Measurements from ENCODE around the gene DNAH14.

The DNAH14 gene

DNA sequence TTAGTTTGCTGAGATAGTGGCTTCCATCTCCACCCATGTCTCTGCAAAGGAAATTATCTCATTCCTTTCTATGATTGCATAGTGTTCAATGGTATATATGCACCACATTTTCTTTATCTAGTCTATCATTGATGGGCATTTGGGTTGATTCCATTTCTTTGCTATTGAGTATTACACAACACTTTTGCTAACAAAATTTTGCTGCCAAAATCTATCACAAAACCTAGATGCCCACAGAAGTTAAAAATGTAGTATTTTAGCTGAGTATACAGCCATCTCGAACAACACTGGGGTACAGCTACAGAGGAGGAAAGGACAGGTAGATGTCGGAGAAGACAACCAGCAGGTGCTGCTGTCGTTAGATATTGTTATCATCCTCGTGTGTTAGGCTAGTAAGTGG lies 430.6 kb downstream of the DNAH14 start:
- no peak overlapping the region for H3K4me2 ChIP-seq (ENCODE audit: low read length)
- H3K9me3 ChIP-seq (replicated peaks; ENCODE audit: low read length), result no peaks in the 10 kb centered on the region
- H3K27me3 ChIP-seq (ENCODE audit: control insufficient read depth, insufficient read depth, low read length), result no peaks in the 10 kb centered on the region
- H3K4me3 ChIP-seq (ENCODE audit: low read length), result no peak overlapping the region
- H3K4me1 ChIP-seq (ENCODE audit: control insufficient read depth, insufficient read depth, low read length), result no peaks in the 10 kb centered on the region
- H3K36me3 ChIP-seq (ENCODE audit: insufficient read depth, low read length), result no peaks in the 10 kb centered on the region
- no peak overlapping the region for H3K9ac ChIP-seq (ENCODE audit: low read depth, low read length)

DNA sequence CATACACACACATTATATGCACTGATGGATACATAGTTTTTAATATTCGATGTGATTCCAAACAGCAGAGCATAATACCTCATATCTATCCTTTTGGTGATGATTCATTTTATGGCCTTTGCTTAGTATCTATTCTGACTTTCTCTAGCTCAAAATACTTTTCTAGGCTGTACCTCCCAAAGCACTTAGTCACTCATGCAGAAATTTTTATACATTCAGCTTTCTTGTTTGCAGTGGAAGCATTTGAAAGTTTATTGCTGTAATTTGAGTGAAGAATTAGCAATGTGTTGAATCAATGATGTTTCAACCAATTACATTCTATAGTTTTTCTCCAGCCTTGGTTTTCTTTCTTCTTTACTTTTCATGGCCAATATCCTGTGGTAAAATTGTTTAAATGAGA lies 431.7 kb downstream of the DNAH14 start:
- H3K36me3 ChIP-seq (ENCODE audit: insufficient read depth, low read length), result no peaks in the 10 kb centered on the region
- H3K4me3 ChIP-seq (ENCODE audit: low read length), result no peak overlapping the region
- H3K9ac ChIP-seq (ENCODE audit: low read depth, low read length), result no peak overlapping the region
- no peaks in the 10 kb centered on the region for H3K27me3 ChIP-seq (ENCODE audit: control insufficient read depth, insufficient read depth, low read length)
- H3K4me1 ChIP-seq (ENCODE audit: control insufficient read depth, insufficient read depth, low read length), result no peaks in the 10 kb centered on the region
- H3K4me2 ChIP-seq (ENCODE audit: low read length), result no peak overlapping the region
- H3K9me3 ChIP-seq (replicated peaks; ENCODE audit: low read length), result no peaks in the 10 kb centered on the region

- no peaks in the 10 kb centered on the region for H3K9me3 ChIP-seq (replicated peaks; ENCODE audit: low read length)
Measured at GRCh38 chr1:225362805-225363204, 433.3 kb downstream of the DNAH14 start.

DNA sequence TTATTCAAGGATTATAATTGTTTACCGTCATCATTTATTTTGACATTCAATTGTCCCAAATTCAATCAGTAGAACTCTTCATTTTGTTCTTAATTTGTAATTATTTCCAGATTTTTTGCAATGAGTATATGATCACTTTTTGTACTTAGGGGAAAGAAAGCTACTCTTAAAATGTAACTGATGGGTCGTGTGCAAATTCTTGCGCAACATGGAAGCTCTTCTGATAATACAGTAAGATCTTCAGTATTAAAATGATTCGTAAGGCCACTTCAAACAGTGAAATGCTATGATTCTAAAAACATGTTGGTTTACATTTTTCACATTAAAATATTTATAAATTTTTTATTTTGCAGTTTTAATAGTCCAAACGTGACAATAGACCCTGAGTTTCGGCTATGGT lies 435.0 kb downstream of the DNAH14 start:
- Histone ChIP-seq H3K36me3 (ENCODE audit: insufficient read depth, low read length) (no peaks in the 10 kb centered on the region), H3K9ac (ENCODE audit: low read depth, low read length) (no peak overlapping the region), H3K4me2 (ENCODE audit: low read length) (no peak overlapping the region), H3K27me3 (ENCODE audit: control insufficient read depth, insufficient read depth, low read length) (no peaks in the 10 kb centered on the region), H3K4me3 (ENCODE audit: low read length) (no peak overlapping the region), H3K4me1 (ENCODE audit: control insufficient read depth, insufficient read depth, low read length) (no peaks in the 10 kb centered on the region), H3K9me3 (replicated peaks; ENCODE audit: low read length) (no peaks in the 10 kb centered on the region)

More at GRCh38 chr1:225362805-225363204, 433.3 kb downstream of the DNAH14 start:
- H3K4me3 ChIP-seq (ENCODE audit: low read length), result no peak overlapping the region
- no peak overlapping the region for H3K9ac ChIP-seq (ENCODE audit: low read depth, low read length)
- H3K4me2 ChIP-seq (ENCODE audit: low read length), result no peak overlapping the region
- H3K4me1 ChIP-seq (ENCODE audit: control insufficient read depth, insufficient read depth, low read length), result no peaks in the 10 kb centered on the region
- no peaks in the 10 kb centered on the region for H3K36me3 ChIP-seq (ENCODE audit: insufficient read depth, low read length)
- H3K27me3 ChIP-seq (ENCODE audit: control insufficient read depth, insufficient read depth, low read length), result no peaks in the 10 kb centered on the region

DNA sequence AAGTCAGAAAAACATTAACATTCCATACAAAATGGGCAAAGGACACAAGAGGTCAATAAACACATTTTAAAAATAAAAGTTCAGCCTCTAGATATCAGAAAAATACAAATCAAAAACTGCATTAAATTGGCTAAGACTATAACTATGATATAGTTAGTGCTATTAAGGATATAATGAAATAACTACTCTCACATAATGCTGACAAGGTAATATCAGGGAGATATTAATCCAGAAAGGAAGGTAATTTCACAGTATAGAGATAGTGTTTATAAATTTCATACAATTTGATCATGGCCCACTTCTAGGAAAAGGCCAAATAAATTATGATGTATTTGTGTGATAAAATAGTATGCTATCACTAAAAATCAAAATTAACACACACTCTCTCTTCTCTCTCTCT lies 436.5 kb downstream of the DNAH14 start:
- no peak overlapping the region for H3K4me2 ChIP-seq (ENCODE audit: low read length)
- no peak overlapping the region for H3K9ac ChIP-seq (ENCODE audit: low read depth, low read length)
- H3K9me3 ChIP-seq (replicated peaks; ENCODE audit: low read length), result no peaks in the 10 kb centered on the region
- no peaks in the 10 kb centered on the region for H3K4me1 ChIP-seq (ENCODE audit: control insufficient read depth, insufficient read depth, low read length)
- no peaks in the 10 kb centered on the region for H3K27me3 ChIP-seq (ENCODE audit: control insufficient read depth, insufficient read depth, low read length)
- no peaks in the 10 kb centered on the region for H3K36me3 ChIP-seq (ENCODE audit: insufficient read depth, low read length)
- H3K4me3 ChIP-seq (ENCODE audit: low read length), result no peak overlapping the region

DNA sequence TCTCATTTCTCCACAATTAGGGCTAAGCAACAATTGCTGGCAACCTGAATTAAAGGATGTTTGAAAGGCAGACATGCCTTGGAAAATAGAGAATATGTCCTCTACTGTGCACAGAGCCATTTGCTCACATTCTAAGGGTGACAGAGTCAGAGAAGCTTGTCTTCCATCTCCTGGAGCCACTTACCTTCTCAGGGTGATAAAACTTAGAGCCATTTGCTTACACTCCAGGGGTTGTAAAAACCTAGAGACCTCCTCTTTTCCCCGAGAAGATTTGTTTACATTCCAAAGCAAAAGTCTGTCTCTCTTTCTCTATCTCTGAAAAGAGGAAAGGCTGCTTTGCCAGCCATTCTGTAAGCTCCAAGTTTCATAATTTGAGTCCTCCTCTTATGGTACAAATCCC lies 437.1 kb downstream of the DNAH14 start:
- H3K36me3 ChIP-seq (ENCODE audit: insufficient read depth, low read length), result no peaks in the 10 kb centered on the region
- H3K9ac ChIP-seq (ENCODE audit: low read depth, low read length), result no peak overlapping the region
- H3K27me3 ChIP-seq (ENCODE audit: control insufficient read depth, insufficient read depth, low read length), result no peaks in the 10 kb centered on the region
- no peaks in the 10 kb centered on the region for H3K9me3 ChIP-seq (replicated peaks; ENCODE audit: low read length)
- no peak overlapping the region for H3K4me2 ChIP-seq (ENCODE audit: low read length)
- H3K4me1 ChIP-seq (ENCODE audit: control insufficient read depth, insufficient read depth, low read length), result no peaks in the 10 kb centered on the region
- H3K4me3 ChIP-seq (ENCODE audit: low read length), result no peak overlapping the region

- no peak overlapping the region for H3K9ac ChIP-seq (ENCODE audit: low read depth, low read length)
- no peaks in the 10 kb centered on the region for H3K9me3 ChIP-seq (replicated peaks; ENCODE audit: low read length)
- no peaks in the 10 kb centered on the region for H3K4me1 ChIP-seq (ENCODE audit: control insufficient read depth, insufficient read depth, low read length)
- H3K4me3 ChIP-seq (ENCODE audit: low read length), result no peak overlapping the region
- no peaks in the 10 kb centered on the region for H3K36me3 ChIP-seq (ENCODE audit: insufficient read depth, low read length)
- H3K27me3 ChIP-seq (ENCODE audit: control insufficient read depth, insufficient read depth, low read length), result no peaks in the 10 kb centered on the region
- H3K4me2 ChIP-seq (ENCODE audit: low read length), result no peak overlapping the region
Measured at GRCh38 chr1:225368036-225368552, 438.6 kb downstream of the DNAH14 start.

DNA sequence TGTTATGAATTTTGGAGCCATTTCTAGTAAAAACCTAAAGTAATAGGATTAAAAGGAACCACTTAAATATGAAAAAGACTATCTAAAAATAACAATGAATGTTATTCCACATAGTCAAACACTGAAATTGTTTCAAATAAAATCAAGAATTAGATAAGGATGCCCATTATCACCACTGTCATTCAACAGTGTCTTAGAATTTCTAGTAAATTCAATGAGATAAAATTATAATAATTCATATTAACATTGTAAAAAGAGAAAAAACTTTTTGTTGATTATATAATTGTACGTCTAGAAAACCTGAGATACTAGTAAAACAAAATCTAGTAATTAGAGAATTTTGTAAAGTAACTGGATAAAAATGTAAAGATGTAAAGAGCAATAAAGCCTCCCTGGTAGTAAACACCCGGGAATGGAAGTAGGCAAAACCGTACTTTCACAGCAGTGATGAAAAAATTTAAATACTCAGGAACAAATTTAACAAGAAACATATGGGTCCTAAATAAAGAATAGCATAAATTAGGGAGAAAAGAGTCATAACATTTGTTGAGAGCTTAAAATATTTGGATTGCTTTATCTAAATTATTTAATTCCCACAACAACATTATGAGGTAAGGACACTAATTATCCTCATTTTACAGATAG lies 442.0 kb downstream of the DNAH14 start:
- Histone ChIP-seq H3K9me3 (replicated peaks; ENCODE audit: low read length) (no peaks in the 10 kb centered on the region), H3K27me3 (ENCODE audit: control insufficient read depth, insufficient read depth, low read length) (no peaks in the 10 kb centered on the region), H3K36me3 (ENCODE audit: insufficient read depth, low read length) (no peaks in the 10 kb centered on the region), H3K4me1 (ENCODE audit: control insufficient read depth, insufficient read depth, low read length) (no peaks in the 10 kb centered on the region), H3K4me3 (ENCODE audit: low read length) (no peak overlapping the region), H3K4me2 (ENCODE audit: low read length) (no peak overlapping the region), H3K9ac (ENCODE audit: low read depth, low read length) (no peak overlapping the region)

DNA sequence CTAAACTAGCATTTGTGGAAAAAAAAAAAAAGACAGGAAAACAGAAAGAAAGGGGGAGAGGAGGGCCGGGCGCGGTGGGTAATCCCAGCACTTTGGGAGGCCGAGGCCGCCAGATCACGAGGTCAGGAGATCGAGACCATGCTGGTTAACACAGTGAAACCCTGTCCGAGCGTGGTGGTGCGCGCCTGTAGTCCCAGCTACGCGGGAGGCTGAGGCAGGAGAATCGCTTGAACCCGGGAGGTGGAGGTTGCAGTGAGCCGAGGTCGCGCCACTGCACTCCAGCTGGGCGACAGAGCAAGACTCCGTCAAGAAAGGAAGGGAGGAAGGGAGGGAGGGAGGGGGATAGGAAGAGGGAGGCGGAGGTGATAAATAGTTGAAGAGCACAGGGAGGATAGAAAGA lies 443.7 kb downstream of the DNAH14 start:
- H3K4me3 ChIP-seq (ENCODE audit: low read length), result no peak overlapping the region
- H3K9ac ChIP-seq (ENCODE audit: low read depth, low read length), result no peak overlapping the region
- H3K36me3 ChIP-seq (ENCODE audit: insufficient read depth, low read length), result no peaks in the 10 kb centered on the region
- no peaks in the 10 kb centered on the region for H3K27me3 ChIP-seq (ENCODE audit: control insufficient read depth, insufficient read depth, low read length)
- H3K4me2 ChIP-seq (ENCODE audit: low read length), result no peak overlapping the region
- H3K9me3 ChIP-seq (replicated peaks; ENCODE audit: low read length), result no peaks in the 10 kb centered on the region
- no peaks in the 10 kb centered on the region for H3K4me1 ChIP-seq (ENCODE audit: control insufficient read depth, insufficient read depth, low read length)

GRCh38 chr1:225374996-225375395 lies 445.5 kb downstream of the DNAH14 start:
- H3K9ac ChIP-seq (ENCODE audit: low read depth, low read length), result no peak overlapping the region
- no peaks in the 10 kb centered on the region for H3K4me1 ChIP-seq (ENCODE audit: control insufficient read depth, insufficient read depth, low read length)
- no peaks in the 10 kb centered on the region for H3K27me3 ChIP-seq (ENCODE audit: control insufficient read depth, insufficient read depth, low read length)
- H3K4me3 ChIP-seq (ENCODE audit: low read length), result no peak overlapping the region
- H3K9me3 ChIP-seq (replicated peaks; ENCODE audit: low read length), result no peaks in the 10 kb centered on the region
- H3K4me2 ChIP-seq (ENCODE audit: low read length), result no peak overlapping the region
- no peaks in the 10 kb centered on the region for H3K36me3 ChIP-seq (ENCODE audit: insufficient read depth, low read length)

DNA sequence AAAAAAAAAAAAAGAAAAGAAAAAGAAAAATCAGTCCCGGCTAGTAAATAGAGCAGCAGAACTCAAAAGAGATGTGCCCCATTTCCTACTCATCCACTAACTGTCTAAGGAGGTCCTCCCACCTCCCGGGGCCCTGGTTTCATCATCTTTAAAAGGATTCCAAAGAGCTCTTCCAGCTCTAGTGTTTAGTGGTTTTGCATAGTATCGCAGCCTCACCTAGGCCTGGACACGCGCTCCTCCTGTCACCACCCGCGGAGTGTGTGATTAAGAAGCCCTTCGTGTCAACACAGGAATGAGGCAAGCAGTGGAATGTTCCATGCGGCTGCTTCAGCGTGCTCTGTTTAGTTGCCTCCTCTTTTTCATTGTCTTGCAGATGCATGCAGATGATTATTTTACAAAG lies 449.4 kb downstream of the DNAH14 start:
- Histone ChIP-seq H3K4me1 (ENCODE audit: control insufficient read depth, insufficient read depth, low read length) (no peaks in the 10 kb centered on the region), H3K9ac (ENCODE audit: low read depth, low read length) (no peak overlapping the region), H3K9me3 (replicated peaks; ENCODE audit: low read length) (no peaks in the 10 kb centered on the region), H3K36me3 (ENCODE audit: insufficient read depth, low read length) (no peaks in the 10 kb centered on the region), H3K27me3 (ENCODE audit: control insufficient read depth, insufficient read depth, low read length) (no peaks in the 10 kb centered on the region), H3K4me2 (ENCODE audit: low read length) (no peak overlapping the region), H3K4me3 (ENCODE audit: low read length) (no peak overlapping the region)

DNA sequence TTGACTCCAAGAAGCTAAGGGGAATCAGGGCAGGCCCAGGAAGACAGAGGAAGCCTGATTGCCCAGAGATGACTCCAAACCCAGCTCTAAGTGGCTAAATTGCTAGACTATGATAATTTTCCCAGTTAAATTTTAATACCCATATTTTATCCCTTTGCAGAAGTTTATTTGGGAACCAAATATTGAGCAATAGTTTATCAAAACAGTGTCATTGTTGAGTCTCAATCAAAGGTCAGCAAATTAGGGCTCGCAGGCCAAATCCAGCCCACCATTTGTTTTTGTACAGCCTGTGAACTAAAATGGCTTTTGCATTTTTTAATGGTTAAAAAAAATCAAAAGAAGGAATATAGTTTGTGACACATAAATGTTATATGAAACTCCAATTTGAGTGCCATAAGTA lies 451.2 kb downstream of the DNAH14 start:
- no peaks in the 10 kb centered on the region for H3K9me3 ChIP-seq (replicated peaks; ENCODE audit: low read length)
- no peaks in the 10 kb centered on the region for H3K4me1 ChIP-seq (ENCODE audit: control insufficient read depth, insufficient read depth, low read length)
- no peak overlapping the region for H3K4me3 ChIP-seq (ENCODE audit: low read length)
- H3K27me3 ChIP-seq (ENCODE audit: control insufficient read depth, insufficient read depth, low read length), result no peaks in the 10 kb centered on the region
- no peaks in the 10 kb centered on the region for H3K36me3 ChIP-seq (ENCODE audit: insufficient read depth, low read length)
- H3K4me2 ChIP-seq (ENCODE audit: low read length), result no peak overlapping the region
- no peak overlapping the region for H3K9ac ChIP-seq (ENCODE audit: low read depth, low read length)
